Upper lobe of left lung (tissue), 6 donors: ENCODE data around the gene HK2. TPM values are rescaled to one million over a fixed set of nuclear protein-coding genes. Genes with fewer than 3 reads are reported as not detected.
A peak's percentile ranks its signal among the peaks of the same experiment; 100 is the strongest.

Experiments
- ATAC-seq, 2 donors: fragments of 200-7000 bp; cut with Tn5 transposase; one replicate each; pipeline ENCODE4 v1.9.1; 2022; ENCODE audit warnings: mild to moderate bottlenecking in 2 of 2, moderate library complexity in 2 of 2; ENCODE audit not compliant: low FRiP score in 2 of 2
- DNase-seq, 2 donors: peaks; one replicate each; pipeline ENCODE4 v3.0.0-alpha.2; 2019 to 2020
- H3K27ac ChIP-seq, 4 donors: fragments of 200-600 bp; sonication (generic); one replicate each; pipeline ENCODE4 v1.5.1; 2016 to 2019
- H3K27me3 ChIP-seq, 4 donors: fragments of 200-600 bp; sonication (generic); one replicate each; pipeline ENCODE4 v1.5.1; 2017 to 2019
- H3K36me3 ChIP-seq, 4 donors: fragments of 200-600 bp; sonication (generic); one replicate each; pipeline ENCODE4 v1.5.1; 2016 to 2019
- H3K4me1 ChIP-seq, 4 donors: fragments of 200-600 bp; sonication (generic); one replicate each; pipeline ENCODE4 v1.5.1; 2018 to 2019
- H3K4me3 ChIP-seq, 4 donors: fragments of 200-600 bp; sonication (generic); one replicate each; pipeline ENCODE4 v1.5.1; 2017 to 2019; ENCODE audit warnings: mild to moderate bottlenecking in 2 of 4, moderate library complexity in 1 of 4
- H3K9me3 ChIP-seq, 4 donors: fragments of 200-600 bp; sonication (generic); one replicate each; pipeline ENCODE4 v1.5.1; 2018 to 2019
- EP300 ChIP-seq, 4 donors: sonication (generic); formaldehyde crosslinking; IDR thresholded peaks; one replicate each; pipeline ENCODE4 v1.5.1; 2017; ENCODE audit warnings: antibody characterized with exemption in 4 of 4, control low read depth in 2 of 4
- POLR2A ChIP-seq, 4 donors: fragments of 450-650 bp; IDR thresholded peaks; one replicate each; pipeline ENCODE4 v1.5.1; 2016 to 2017; ENCODE audit warnings: antibody characterized with exemption in 4 of 4, mild to moderate bottlenecking in 2 of 4
- POLR2AphosphoS5 ChIP-seq, 2 donors: sonication (generic); formaldehyde crosslinking; IDR thresholded peaks; one replicate each; pipeline ENCODE4 v1.5.1; 2017; ENCODE audit warnings: antibody characterized with exemption in 2 of 2
- WGBS, 2 donors: methylation state at CpG; one replicate each; pipeline ENCODE4 v1.1.5; 2017 to 2018; 5-methylcytosine and 5-hydroxymethylcytosine counted together
- total RNA-seq, 6 donors: library from RNA; depleted of rRNA in 4 of 6; stranded (reverse); fragments of >200 nt in 4 of 6; gene quantifications; one replicate each; pipeline versions ENCODE4 v1.1.0 to v1.2.1, GENCODE V29; 2016 to 2021
- TF ChIP-seq, protein P1 (sequence below), 6 experiments: fragments of 450-650 bp in 4 of 6; fragments of 200-600 bp in 2 of 6; sonication (generic) in 2 of 6; IDR thresholded peaks; one replicate each; pipeline ENCODE4 v1.5.1; 2016 to 2019; ENCODE audit warnings: antibody characterized with exemption in 6 of 6
- donor health status: DM: no; HTN: no; CAD: no; lungs with moderate emphysema.
- donor health status: DM: no; HTN: yes; CAD: no; lungs with severe emphysema.

HK2 gene
- total RNA-seq, 6 donors from 2014 or later, result 29.0 to 98.8 (median 39.7) TPM

GRCh38 chr2:74921236-74921736 lies 87.4 kb downstream of the HK2 start:
- H3K36me3 ChIP-seq, result no peaks in the 10 kb centered on the region
- H3K27ac ChIP-seq, result no peak overlapping the region
- H3K4me3 ChIP-seq, result no peak overlapping the region
- H3K27me3 ChIP-seq, result no peaks in the 10 kb centered on the region
- WGBS, 2 donors, result 84 to 97% methylated on average over 2 of the region's 2 CpGs
- H3K9me3 ChIP-seq, result no peaks in the 10 kb centered on the region
- H3K4me1 ChIP-seq, result peaks cover 4 to 15% (median 9%) of the 10 kb centered on the region in 4 donors
- ATAC-seq (no peak), DNase-seq (no peak)
- no peak for TF ChIP-seq POLR2AphosphoS5 (IDR thresholded peaks at IDR 0.05)
- TF ChIP-seq, protein P1, sequence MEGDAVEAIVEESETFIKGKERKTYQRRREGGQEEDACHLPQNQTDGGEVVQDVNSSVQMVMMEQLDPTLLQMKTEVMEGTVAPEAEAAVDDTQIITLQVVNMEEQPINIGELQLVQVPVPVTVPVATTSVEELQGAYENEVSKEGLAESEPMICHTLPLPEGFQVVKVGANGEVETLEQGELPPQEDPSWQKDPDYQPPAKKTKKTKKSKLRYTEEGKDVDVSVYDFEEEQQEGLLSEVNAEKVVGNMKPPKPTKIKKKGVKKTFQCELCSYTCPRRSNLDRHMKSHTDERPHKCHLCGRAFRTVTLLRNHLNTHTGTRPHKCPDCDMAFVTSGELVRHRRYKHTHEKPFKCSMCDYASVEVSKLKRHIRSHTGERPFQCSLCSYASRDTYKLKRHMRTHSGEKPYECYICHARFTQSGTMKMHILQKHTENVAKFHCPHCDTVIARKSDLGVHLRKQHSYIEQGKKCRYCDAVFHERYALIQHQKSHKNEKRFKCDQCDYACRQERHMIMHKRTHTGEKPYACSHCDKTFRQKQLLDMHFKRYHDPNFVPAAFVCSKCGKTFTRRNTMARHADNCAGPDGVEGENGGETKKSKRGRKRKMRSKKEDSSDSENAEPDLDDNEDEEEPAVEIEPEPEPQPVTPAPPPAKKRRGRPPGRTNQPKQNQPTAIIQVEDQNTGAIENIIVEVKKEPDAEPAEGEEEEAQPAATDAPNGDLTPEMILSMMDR (IDR thresholded peaks at IDR 0.05), result no peak
- TF ChIP-seq EP300 (IDR thresholded peaks at IDR 0.05), result no peak
- TF ChIP-seq POLR2A (IDR thresholded peaks at IDR 0.05), result no peak

DNA sequence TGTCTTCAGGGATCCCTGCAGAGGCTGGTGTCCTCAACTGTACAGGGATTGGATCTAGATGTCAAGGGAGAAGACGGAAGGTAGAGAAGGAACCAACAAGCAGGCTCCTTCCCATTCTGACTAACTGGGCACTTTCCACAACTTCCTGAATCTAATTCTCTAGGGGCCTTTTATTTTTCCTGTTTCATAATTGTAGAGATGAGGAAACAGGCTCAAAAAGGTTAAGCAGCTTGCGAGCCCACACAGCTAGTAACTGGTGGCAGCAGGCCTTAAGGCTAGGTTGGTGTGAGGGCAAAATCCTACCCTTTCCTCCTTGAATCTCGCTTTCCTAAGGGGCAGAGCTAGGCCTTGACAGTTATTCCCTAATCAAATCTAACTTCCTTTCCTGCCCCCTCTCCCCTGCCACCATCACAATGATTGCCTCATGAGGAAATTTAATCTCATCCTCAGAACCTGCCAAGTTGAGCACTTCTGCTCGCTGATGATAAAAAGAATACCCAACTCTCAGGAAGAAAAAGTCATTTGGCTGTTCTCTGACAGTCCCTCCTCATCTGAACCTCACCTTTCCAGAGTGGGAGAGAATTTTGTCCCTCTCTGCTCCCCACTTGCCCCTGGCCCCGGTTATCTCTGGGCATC lies 88.8 kb downstream of the HK2 start:
- no peak overlapping the region for H3K27ac ChIP-seq
- ATAC-seq (peak in 1 of 2 donors; percentile 61), DNase-seq (no peak)
- H3K27me3 ChIP-seq, result no peaks in the 10 kb centered on the region
- WGBS, 2 donors, result 62 to 65% methylated on average over 5 of the region's 5 CpGs
- no peaks in the 10 kb centered on the region for H3K36me3 ChIP-seq
- H3K4me1 ChIP-seq, result peaks cover 4 to 15% (median 9%) of the 10 kb centered on the region in 4 donors
- no peak overlapping the region for H3K4me3 ChIP-seq
- TF ChIP-seq, protein P1 (IDR thresholded peaks at IDR 0.05), result no peak
- no peak for TF ChIP-seq POLR2A (IDR thresholded peaks at IDR 0.05)
- TF ChIP-seq POLR2AphosphoS5 (IDR thresholded peaks at IDR 0.05), result no peak
- no peak for TF ChIP-seq EP300 (IDR thresholded peaks at IDR 0.05)
- no peaks in the 10 kb centered on the region for H3K9me3 ChIP-seq

DNA sequence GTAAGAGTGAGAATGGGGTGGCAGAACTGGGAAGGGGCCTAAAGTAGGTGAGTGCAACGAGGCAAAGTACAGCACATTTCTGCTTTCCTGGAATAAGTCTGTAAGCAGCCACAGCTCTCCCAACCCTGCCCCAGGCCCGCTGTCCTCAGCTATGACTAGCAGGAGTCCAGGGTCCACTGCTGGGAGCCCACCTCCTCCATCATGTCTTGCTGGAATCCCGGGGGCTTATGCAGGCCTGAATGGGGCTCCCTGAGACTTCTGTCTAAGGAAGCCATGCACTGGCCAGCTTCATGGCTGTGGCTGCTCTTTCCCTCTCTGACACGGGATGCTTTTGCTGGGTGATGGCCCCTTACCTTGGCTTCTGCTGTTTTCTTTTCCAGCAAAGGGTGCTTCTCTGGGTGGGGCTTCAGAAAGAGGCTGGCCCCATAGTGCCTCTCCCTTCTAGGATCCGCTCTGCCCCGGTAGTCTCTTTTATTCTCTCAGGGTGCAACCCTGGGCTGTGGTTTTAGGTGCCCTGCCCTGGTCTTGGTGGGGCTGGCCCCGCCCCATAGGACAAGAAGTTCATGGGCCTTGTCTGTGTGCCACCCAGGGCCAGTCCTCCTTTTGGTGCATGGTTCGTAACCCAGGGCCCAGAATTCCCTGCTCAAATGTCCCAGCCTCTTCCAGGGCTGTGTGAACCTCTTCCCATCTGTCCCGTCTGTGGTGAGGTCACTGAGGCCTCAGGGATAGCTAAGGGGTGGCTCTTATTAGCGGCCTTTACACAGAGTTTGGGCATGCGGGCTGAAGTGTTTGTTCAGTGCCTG lies 90.7 kb downstream of the HK2 start:
- no peak overlapping the region for H3K27ac ChIP-seq
- H3K4me1 ChIP-seq, result peaks cover 4 to 12% (median 7%) of the 10 kb centered on the region in 4 donors
- H3K36me3 ChIP-seq, result no peaks in the 10 kb centered on the region
- 75 to 87% methylated on average over 8 to 11 of the region's 11 CpGs for WGBS, 2 donors
- H3K27me3 ChIP-seq, result no peaks in the 10 kb centered on the region
- no peak overlapping the region for H3K4me3 ChIP-seq
- H3K9me3 ChIP-seq, result no peaks in the 10 kb centered on the region
- no peak for DNase-seq
- no peak for ATAC-seq
- TF ChIP-seq, protein P1 (IDR thresholded peaks at IDR 0.05), result no peak
- TF ChIP-seq POLR2AphosphoS5 (IDR thresholded peaks at IDR 0.05) (no peak), POLR2A (IDR thresholded peaks at IDR 0.05) (no peak), EP300 (IDR thresholded peaks at IDR 0.05) (no peak)

GRCh38 chr2:74925361-74925786 lies 91.4 kb downstream of the HK2 start:
- ATAC-seq (no peak), DNase-seq (no peak)
- H3K4me1 ChIP-seq, result peaks cover 0 to 8% (median 2%) of the 10 kb centered on the region in 4 donors
- H3K27ac ChIP-seq, result no peak overlapping the region
- H3K36me3 ChIP-seq, result no peaks in the 10 kb centered on the region
- H3K9me3 ChIP-seq, result no peaks in the 10 kb centered on the region
- TF ChIP-seq EP300 (IDR thresholded peaks at IDR 0.05), result no peak
- H3K4me3 ChIP-seq, result no peak overlapping the region
- 64 to 80% methylated on average over 2 of the region's 2 CpGs for WGBS, 2 donors
- H3K27me3 ChIP-seq, result no peaks in the 10 kb centered on the region

DNA sequence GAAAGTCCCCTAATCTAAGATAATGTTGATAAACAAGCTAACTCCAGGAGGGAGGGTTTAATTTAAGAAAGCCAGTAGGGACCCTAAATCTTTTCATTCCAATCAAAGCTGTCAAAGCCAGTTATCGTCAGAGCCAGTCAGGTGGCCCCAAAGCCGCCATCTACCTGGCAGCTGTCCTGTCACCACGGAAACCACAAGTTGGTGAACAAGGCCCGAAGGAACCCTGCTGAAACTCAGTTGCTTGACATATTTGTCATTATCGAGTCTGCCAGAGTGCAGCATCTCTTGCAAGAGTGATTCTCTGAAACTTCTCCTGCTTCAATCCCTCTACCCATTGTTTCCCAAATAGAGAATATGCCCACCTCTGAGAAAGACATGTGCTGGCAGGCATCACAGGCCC lies 93.7 kb downstream of the HK2 start:
- no peak for TF ChIP-seq POLR2A (IDR thresholded peaks at IDR 0.05)
- TF ChIP-seq, protein P1 (IDR thresholded peaks at IDR 0.05), result no peak
- TF ChIP-seq POLR2AphosphoS5 (IDR thresholded peaks at IDR 0.05), result no peak
- no peak for TF ChIP-seq EP300 (IDR thresholded peaks at IDR 0.05)
- ATAC-seq (no peak), DNase-seq (no peak)
- Histone ChIP-seq H3K36me3 (no peaks in the 10 kb centered on the region), H3K27me3 (no peaks in the 10 kb centered on the region), H3K4me1 (peaks cover 0 to 8% (median 2%) of the 10 kb centered on the region in 4 donors), H3K9me3 (no peaks in the 10 kb centered on the region), H3K4me3 (no peak overlapping the region), H3K27ac (no peak overlapping the region)
- WGBS, 2 donors, result 73 to 79% methylated on average over 5 of the region's 5 CpGs
